GM18517 (cell line): ENCODE results near the gene MAMLD1.

Experiments
- ATAC-seq: cut with Tn5 transposase; IDR thresholded peaks from one replicate; pipeline ENCODE4 v1.9.1; 2021; ENCODE audit warnings: mild to moderate bottlenecking, moderate library complexity; ENCODE audit not compliant: unreplicated experiment

The MAMLD1 gene

DNA sequence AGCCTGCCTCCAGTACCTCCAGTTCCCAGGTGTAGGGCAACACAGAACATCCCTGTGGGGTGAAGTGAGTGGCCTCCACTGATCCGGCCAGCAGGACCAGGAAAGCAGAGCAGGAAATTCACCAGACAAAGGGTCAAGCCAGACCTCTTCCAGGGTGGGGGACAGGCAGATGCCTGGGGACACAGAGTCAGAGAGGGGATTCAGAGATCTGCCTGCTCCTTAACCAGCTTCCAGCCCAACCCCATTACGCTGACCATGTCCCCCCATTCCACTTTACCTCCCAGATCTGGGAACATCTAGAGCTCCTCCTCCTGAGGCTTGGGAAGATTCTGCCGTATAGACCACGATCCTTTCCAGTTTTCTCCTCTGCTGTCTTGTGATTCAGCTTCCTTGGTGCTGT, 132.4 kb downstream of the MAMLD1 start:
- ATAC-seq, result no peak

- ATAC-seq, result no peak
These were observed 136.1 kb downstream of the MAMLD1 start for GRCh38 chrX:150499240-150499639.

- ATAC-seq, result no peak
These were observed 139.0 kb downstream of the MAMLD1 start for GRCh38 chrX:150502091-150502490.

DNA sequence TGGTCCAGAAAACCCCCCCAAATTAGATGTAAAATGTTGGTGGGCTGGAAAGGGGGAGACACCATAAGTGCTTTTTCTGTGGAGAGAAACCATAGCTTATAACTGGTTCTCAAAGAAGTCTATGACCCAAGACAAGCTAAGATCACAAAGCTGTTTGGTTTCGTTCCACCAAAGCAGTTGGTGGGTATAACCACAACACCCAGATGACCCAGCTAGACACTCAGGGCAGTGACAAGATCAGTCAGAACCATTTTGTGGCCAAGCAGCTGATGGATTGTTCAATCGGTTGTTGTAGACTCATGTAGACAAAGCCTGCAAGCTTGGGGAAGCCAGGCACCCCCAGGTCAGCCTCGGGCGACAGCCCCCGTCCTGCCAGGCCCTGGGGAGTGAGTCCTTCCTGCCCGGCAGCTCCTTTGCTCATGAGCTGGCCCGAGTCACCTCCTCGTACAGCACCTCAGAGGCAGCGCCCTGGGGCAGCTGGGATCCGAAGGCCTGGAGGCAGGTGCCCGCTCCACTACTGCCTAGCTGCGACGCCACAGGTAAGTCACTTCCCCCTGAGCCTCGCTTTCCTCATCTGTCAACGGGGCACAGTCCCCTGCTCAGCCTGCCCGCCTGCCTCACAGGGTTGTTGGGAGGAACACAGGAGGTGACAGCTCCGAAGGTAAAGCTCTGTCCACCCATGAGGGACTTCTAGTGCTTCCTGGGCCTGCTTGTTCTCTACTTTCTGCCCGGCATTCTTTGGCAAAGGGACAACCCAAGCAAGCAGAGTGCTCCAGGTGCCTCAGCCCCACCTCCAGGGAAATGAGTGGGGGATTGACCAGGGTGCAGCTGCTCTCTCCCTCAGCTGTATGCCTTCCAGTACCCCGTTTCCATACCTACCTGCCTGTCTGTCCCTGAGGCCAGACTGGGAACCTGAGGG, 140.1 kb downstream of the MAMLD1 start:
- no peak for ATAC-seq

DNA sequence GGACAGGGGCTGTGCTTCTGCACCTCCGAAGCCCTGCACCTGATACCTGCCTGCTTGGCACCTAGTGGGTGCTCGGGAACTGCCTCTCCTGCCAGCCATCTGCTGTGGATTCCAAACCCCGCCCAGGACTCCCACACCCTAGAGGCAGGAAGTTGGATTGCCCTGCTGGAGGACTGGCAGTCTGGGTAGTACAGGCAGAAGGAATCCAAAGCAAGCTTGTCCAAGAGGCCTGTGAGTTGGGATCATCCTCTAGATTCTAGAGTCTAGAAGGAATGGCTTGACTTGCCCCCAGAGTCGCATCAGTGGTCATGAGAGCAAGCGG, 140.7 kb downstream of the MAMLD1 start:
- ATAC-seq, result no peak

GRCh38 chrX:150504397-150505182, 141.5 kb downstream of the MAMLD1 start:
- no peak for ATAC-seq

DNA sequence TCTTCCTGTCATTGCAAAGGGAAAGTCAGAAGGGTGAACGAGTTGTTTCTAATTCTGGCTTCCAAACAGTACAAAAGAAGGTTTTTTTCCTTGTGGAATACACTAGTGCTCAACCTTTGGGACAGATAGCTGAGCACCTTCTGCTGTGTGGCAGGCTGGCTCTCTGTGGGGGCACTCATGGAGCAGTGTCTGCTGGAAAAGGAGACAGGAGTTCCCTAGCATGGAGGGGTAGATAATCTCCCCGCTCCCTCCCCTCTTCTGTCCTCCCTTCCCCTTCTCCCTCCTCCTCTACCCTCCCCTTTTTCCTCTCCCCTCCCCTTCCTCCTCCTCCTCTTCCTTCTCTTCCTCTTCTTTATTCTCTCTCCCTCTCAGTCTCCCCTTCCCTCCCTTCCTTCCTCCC, 142.9 kb downstream of the MAMLD1 start:
- ATAC-seq, result no peak

DNA sequence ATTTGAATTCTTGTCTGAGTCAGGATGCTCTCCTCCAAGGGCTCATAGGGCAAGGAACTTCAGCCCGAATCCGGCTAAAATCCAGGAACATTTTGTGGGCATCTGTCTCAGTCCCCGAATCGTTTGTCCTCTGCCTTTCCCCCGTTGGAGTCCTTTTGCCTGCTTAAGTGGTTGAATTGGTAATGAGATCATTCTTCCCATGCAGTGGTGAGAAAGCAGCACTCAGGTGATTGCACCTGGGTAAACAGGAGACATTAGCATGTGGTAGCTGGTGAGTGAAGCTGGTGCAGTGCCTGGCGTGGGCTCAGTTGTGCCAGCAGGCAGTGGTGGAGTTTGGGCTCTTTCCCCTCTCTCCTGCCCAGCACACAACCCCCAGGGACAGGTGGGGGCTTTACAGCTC, 143.4 kb downstream of the MAMLD1 start:
- no peak for ATAC-seq

GRCh38 chrX:150507251-150507856, 144.2 kb downstream of the MAMLD1 start:
- ATAC-seq, result no peak

DNA sequence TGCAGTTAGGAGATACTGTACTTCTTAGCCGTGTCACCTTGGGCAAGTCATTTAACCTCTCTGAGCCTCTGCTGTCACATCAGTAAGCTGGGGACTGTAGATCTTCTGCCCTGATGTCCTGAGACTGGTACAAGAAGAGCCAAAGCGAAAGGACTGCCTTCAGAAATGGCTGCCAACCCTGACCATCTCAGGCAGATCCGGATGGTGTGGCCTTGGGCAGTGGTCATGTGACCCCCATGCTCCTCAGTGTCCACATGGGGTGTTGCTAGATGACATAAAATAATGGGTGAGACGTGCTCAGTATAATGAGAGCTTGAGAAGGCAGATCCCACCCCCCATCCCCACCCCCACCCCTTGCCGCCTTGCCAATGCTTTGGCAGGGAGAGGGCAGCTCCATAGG, 144.9 kb downstream of the MAMLD1 start:
- ATAC-seq, result no peak

GRCh38 chrX:150508451-150509367, 145.6 kb downstream of the MAMLD1 start:
- no peak for ATAC-seq

GRCh38 chrX:150509703-150510102, 146.6 kb downstream of the MAMLD1 start:
- ATAC-seq, result no peak

- ATAC-seq, result no peak
These were observed 149.4 kb downstream of the MAMLD1 start for GRCh38 chrX:150512461-150512901.

- no peak for ATAC-seq
These were observed 150.4 kb downstream of the MAMLD1 start for GRCh38 chrX:150513544-150513943.

DNA sequence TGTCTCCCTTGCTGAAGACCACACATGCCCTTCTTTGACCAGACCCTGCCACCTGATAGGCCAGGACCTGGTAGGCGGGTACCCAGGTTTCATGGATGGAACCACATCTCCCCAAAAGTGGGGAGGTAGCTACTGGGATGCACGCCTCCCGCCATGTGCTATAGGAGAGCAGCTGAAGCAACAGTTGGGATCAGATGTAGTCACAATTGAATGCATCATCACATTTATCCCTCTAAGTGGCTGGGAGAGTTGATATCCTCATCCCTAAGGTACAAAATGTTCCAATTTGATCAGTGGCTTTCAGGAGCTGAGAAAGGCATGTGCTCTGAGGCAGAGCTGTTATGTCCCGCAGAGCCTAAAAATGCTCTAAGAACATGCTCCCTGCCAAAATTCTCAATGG, 151.3 kb downstream of the MAMLD1 start:
- ATAC-seq, result no peak

GRCh38 chrX:150515801-150516200, 152.7 kb downstream of the MAMLD1 start:
- no peak for ATAC-seq

DNA sequence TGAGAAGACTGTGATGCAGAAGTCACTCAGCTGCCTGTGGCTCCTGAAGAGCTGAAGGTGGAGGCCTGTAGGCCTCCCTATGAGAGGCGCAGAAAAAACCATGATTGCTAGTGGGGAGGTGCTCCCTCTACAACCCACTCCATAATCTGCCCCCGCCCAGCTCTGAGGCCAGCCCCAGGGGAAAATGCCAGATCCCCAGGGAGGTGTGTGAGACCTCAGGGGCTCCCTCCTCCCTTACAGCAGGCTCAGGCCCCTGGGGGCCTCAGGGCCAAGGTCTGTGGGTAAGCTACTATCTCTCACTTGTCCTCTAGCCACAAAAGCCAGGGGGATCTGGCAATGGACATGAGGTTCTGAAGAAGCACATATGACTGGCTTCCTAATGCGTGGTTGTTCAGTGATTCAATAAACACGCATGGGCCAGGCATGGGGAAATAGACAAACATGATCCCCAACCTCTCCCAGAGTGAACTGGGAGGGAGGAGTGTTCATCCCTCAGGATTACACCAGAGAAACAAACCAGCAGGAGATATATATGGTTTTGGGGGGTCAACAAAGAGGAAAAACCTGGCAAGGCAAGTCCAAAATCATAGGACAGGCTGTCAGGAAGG, 154.3 kb downstream of the MAMLD1 start:
- ATAC-seq, result no peak

DNA sequence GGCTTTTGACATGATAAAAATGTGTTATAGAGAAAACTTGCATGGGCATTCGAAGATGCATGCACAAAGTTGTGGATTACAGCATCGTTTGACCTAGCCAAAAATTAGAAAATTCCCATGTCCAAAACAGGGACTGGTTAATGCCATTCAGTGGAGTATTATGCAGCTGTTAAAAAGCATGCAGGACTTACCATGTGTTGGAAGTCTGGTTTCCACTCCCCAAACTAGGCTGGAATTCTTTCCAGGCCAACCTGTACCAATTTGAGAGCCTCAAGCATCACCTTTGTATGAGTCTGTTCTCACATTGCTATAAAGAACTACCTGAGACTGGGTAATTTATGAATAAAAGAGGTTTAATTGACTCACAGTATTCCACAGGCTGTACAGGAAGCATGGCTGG, 159.4 kb downstream of the MAMLD1 start:
- ATAC-seq, result no peak

DNA sequence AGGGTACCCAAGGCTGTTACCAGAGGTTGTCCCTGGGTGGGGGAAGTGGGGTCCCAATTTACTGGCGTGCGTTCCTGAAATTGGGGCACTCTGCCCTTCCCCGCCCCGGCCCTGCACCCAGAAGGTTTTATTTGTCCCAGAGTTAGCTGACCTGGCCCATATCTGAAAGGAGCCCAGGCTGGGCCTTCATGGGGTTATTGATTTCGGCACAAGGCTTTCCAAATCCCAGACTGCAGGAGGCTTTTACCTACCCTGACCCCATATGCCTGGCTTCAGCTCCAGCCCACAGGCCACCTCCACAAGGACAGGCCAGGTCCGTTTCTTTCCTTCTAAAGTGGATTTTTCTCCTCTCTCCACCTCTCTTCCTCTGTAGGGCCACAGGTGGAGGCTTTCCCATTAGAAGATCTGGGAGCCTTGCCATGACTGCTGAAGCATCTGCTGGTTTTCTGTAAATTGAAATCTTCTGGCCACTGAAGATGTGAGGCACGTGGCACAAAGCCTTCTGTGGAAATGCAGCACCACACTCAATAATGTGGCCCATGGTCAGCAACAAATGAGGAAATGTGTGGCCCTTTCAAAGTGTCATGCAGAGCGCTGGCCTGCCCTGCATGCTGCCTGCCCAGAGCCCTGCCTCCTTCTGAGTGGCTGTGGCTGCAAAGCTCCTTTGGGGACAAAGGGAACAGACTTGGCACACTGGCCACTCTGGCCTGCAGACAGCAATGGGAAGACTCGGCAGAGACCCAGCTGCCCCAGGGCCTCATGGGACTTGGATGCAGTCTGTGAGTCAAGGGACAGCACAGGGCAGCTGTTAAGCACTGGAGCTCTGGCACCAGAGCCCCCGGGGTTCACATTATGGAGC, 162.2 kb downstream of the MAMLD1 start:
- ATAC-seq, result no peak
